Activated naive CD8-positive, alpha-beta T cell treated with anti-CD3 and anti-CD28 coated beads, Interleukin-2, amount 10 ng/mL, durations not matched to agents 7 days and 5 days (primary cell): Measurements from ENCODE around the gene KRTAP13-2. TPM values are rescaled to one million over a fixed set of nuclear protein-coding genes. Genes with fewer than 3 reads are reported as not detected.

Source experiments
- ATAC-seq: fragments of 150-1000 bp; cut with Tn5 transposase; one replicate; pipeline ENCODE4 v1.10.0; 2021; ENCODE audit warnings: low read depth, moderate library complexity
- POLR2A ChIA-PET: fragments of 350-600 bp; sonication (Branson Sonifier 250); formaldehyde crosslinking; loops from one replicate; lab custom pipeline; 2021; ENCODE audit warnings: antibody characterized with exemption; lab: Charles Lee
- DNase-seq: peaks from one replicate; pipeline ENCODE4 v3.0.0; 2021
- H3K27ac Mint-ChIP-seq: one replicate; pipeline ENCODE4 v1.8.0; 2022; ENCODE audit warnings: mild to moderate bottlenecking, mixed read lengths
- H3K27me3 Mint-ChIP-seq: one replicate; pipeline ENCODE4 v1.8.0; 2022; ENCODE audit warnings: mild to moderate bottlenecking, moderate library complexity, mixed read lengths
- H3K36me3 Mint-ChIP-seq: one replicate; pipeline ENCODE4 v1.8.0; 2021; ENCODE audit warnings: mild to moderate bottlenecking, mixed read lengths
- H3K4me1 Mint-ChIP-seq: one replicate; pipeline ENCODE4 v1.8.0; 2021; ENCODE audit warnings: mixed read lengths
- H3K4me3 Mint-ChIP-seq: one replicate; pipeline ENCODE4 v1.8.0; 2022; ENCODE audit warnings: mild to moderate bottlenecking, moderate library complexity, mixed read lengths
- H3K9me3 Mint-ChIP-seq: one replicate; pipeline ENCODE4 v1.8.0; 2021; ENCODE audit warnings: mixed read lengths
- total RNA-seq, 2 experiments: library from RNA; stranded (reverse); gene quantifications; one replicate each; pipeline ENCODE4 v1.2.3, GENCODE V29; 2021

Gene KRTAP13-2, protein sequence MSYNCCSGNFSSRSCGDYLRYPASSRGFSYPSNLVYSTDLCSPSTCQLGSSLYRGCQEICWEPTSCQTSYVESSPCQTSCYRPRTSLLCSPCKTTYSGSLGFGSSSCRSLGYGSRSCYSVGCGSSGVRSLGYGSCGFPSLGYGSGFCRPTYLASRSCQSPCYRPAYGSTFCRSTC
- total RNA-seq, result not detected

DNA sequence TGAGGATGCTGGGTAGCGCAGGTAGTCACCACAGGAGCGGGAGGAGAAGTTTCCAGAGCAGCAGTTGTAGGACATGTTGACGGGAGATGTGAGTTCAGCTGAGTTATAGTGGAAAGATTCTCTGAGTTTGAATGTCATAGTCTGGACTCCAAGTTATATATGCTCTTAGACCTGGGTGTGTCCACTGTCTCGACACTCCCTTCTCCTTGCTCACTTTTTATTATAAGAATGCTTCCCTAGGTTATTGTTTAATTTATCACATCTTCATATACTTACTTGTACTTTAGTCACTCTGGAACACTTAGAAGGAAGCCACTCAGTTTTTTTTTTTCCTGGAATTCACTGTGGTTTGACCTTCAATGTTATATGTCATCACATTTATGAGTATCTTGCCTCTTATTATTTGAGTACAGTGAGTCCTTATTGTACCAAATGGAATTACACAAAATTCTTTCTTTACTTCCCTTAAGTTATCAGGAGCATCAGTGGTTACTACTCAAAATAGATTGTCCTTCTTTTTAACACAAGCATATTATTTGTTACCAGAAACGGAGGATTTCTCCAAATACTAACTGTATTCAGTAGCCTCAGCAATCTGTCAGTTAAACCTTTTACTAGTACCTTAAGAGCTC, at the start of gene KRTAP13-2:
TSS of gene KRTAP13-2 (minus strand) at position 133 of the 632 bp plus-strand sequence. CDS start at position 75, 58 bp downstream.
- Mint-ChIP-seq H3K4me3 (no peak within 1 kb of the TSS), H3K4me1 (no peaks in the 10 kb centered on the region), H3K27me3 (peaks cover 2% of the 10 kb centered on the region), H3K36me3 (no peaks in the 10 kb centered on the region), H3K9me3 (peaks cover 1% of the 10 kb centered on the region), H3K27ac (no peak within 1 kb of the TSS)
- POLR2A ChIA-PET, result no interaction called here
- ATAC-seq (no peak), DNase-seq (no peak)

DNA sequence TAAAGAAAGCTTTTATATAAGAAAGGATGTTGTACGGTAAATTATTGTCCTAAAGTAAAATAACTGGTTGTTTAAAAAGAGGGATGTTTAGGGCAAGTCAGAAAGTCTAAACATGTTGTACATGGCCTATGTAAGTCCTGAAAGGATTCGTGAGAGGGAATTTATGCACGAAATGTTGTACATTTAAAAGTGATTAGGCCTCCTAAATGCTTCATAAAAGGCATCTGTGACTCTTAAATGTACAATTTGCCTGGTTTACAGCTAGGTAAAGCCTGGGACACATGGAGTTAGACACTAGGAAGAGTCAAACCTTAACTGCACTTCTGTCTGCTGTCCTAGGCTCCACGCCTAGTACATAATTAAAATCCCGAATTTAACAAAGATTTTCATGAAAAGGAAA, 43.9 kb upstream of the KRTAP13-2 start:
- H3K27ac Mint-ChIP-seq, result no peak overlapping the region
- peaks cover 4% of the 10 kb centered on the region for H3K9me3 Mint-ChIP-seq
- POLR2A ChIA-PET, result no interaction called here
- DNase-seq (no peak), ATAC-seq (no peak)
- H3K36me3 Mint-ChIP-seq, result no peaks in the 10 kb centered on the region
- no peak overlapping the region for H3K4me3 Mint-ChIP-seq
- no peaks in the 10 kb centered on the region for H3K27me3 Mint-ChIP-seq
- no peaks in the 10 kb centered on the region for H3K4me1 Mint-ChIP-seq

DNA sequence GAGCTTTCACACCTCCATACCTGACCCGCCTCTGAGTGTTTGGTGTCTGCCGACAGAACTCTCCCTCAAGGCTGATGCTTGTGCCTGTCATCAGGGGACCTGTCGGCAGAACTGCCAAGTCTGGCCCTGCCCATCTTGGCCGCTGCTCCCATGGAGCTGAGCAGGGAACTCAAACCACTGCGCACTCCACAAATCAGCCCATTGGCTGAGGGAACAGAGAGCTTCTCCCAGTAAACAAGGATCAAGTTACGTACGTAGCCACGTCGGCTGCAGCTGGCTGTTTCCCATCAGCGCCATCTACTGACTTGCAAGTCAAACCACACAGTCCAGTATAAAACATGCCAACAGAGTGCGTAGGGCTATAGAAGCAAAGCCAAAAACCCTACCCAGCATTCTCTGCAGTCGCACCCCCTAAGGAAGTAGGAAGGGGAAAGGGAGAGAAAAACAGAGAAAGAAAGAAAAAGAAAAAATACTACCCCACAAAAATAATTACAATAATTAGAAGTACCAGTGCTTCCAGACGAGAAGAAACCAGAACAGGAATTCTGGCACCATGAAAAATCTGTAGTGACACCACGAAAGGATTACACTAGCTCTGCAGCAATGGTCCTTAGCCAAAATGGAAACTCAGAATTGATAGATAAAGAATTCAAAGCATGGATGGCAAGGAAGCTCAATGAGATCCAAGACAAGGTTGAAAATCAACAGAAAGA, 36.9 kb upstream of the KRTAP13-2 start:
- ATAC-seq (no peak), DNase-seq (peak; percentile 29)
- Mint-ChIP-seq H3K27me3 (peaks cover 2% of the 10 kb centered on the region), H3K4me3 (peak overlapping the region; percentile 18), H3K9me3 (no peaks in the 10 kb centered on the region), H3K36me3 (no peaks in the 10 kb centered on the region), H3K27ac (no peak overlapping the region), H3K4me1 (no peaks in the 10 kb centered on the region)
- POLR2A ChIA-PET, result no interaction called here

DNA sequence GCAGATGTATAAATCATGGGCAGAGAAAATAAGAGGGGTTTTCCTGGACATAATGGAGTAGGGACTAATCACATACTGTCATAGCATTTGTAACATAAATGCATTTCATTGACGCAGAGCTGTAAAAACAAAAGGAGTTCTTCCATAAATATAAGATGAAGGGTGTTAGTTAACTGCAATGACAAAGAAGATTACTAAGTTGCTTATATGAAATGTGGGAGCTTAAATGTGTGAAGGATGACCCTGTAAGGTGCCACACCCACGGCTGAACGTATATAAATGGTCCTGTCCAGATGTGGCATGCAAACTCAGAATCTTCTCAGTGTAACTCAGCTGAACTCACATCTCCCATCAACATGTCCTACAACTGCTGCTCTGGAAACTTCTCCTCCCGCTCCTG, 23.7 kb upstream of the KRTAP13-2 start, which contains the start of gene KRTAP13-1:
TSS of gene KRTAP13-1 (plus strand) at position 301 of the 400 bp plus-strand sequence. CDS start at position 357, 56 bp downstream.
- no peak for ATAC-seq
- POLR2A ChIA-PET, result no interaction called here

DNA sequence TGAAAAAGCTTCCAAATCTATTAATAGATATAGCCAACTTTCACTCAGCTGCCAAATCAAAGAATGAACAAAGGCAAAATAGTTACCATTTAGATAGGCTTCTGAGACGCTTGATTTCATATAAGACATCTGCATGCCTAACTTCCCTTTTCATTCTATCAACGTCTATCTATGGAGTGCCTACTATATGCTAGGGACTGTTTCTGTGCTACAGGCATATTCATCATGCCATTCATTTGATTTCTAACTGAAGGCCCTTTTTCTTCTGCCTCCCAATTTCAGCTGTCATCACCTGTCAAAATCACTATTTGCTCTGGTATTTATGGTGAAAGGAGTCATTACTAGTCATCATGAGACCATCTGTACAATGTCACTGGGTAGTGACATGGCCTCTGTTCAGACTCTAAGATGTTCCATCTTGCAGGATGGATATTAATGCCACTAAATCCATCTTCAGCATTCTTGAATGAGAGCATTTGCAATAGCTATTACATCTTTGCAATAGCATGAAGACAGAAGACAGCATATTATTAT, 19.5 kb upstream of the KRTAP13-2 start:
- no peak for DNase-seq
- H3K4me1 Mint-ChIP-seq, result no peaks in the 10 kb centered on the region
- POLR2A ChIA-PET, result no interaction called here
- H3K27me3 Mint-ChIP-seq, result no peaks in the 10 kb centered on the region
- H3K4me3 Mint-ChIP-seq, result no peak overlapping the region
- H3K9me3 Mint-ChIP-seq, result peaks cover 6% of the 10 kb centered on the region
- ATAC-seq, result no peak
- H3K27ac Mint-ChIP-seq, result no peak overlapping the region
- H3K36me3 Mint-ChIP-seq, result no peaks in the 10 kb centered on the region

More for the DNA sequence above, 23.7 kb upstream of the KRTAP13-2 start, which contains the start of gene KRTAP13-1:
- H3K27ac Mint-ChIP-seq, result no peak within 1 kb of the TSS
- no peaks in the 10 kb centered on the region for H3K36me3 Mint-ChIP-seq
- H3K4me3 Mint-ChIP-seq, result no peak within 1 kb of the TSS
- DNase-seq, result no peak
- no peaks in the 10 kb centered on the region for H3K4me1 Mint-ChIP-seq
- peaks cover 1% of the 10 kb centered on the region for H3K9me3 Mint-ChIP-seq
- peaks cover 1% of the 10 kb centered on the region for H3K27me3 Mint-ChIP-seq

DNA sequence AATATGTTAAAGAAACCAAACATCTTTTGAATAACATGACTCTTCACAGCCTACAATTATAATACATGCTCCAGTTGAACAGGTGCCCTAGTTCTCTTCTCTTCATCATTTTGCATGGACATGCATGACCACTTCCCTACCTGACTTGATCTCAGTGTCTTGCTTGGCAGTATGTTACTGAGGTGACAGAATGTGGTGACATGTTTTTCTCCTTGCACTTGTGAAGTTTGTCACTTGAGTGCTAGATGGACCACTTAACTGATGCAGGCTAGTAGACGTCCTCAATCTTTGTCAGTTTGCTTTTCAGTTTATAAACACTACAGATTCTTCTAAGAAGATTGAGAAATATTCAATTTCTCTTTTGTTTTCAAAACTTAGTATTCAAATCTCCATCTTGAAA, 10.1 kb upstream of the KRTAP13-2 start:
- Mint-ChIP-seq H3K36me3 (no peaks in the 10 kb centered on the region), H3K9me3 (no peaks in the 10 kb centered on the region), H3K27me3 (peaks cover 3% of the 10 kb centered on the region), H3K4me1 (no peaks in the 10 kb centered on the region), H3K27ac (no peak overlapping the region), H3K4me3 (no peak overlapping the region)
- no peak for DNase-seq
- POLR2A ChIA-PET, result no interaction called here
- no peak for ATAC-seq

DNA sequence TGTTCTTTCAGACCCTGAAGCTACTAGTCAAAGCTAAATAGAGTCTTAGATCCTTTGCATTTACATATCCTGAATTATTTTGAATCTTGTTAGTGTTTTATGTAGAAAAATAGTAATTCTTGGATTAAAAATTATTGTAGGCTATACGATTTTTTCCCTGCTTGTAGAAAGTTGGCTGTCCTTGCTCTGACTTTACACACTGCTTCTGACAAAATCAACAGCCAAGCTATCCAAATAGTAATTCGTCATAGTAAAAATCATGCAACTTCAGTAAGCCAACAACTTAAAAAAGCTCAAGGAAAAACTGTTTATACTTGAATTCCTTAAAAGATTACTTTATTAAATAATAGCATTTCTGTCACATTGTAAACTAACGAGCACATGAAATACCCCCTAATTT, 16.2 kb downstream of the KRTAP13-2 start:
- Mint-ChIP-seq H3K4me1 (no peaks in the 10 kb centered on the region), H3K4me3 (no peak overlapping the region), H3K9me3 (no peaks in the 10 kb centered on the region), H3K36me3 (no peaks in the 10 kb centered on the region), H3K27me3 (no peaks in the 10 kb centered on the region), H3K27ac (no peak overlapping the region)
- POLR2A ChIA-PET, result no interaction called here
- no peak for ATAC-seq
- DNase-seq, result no peak

DNA sequence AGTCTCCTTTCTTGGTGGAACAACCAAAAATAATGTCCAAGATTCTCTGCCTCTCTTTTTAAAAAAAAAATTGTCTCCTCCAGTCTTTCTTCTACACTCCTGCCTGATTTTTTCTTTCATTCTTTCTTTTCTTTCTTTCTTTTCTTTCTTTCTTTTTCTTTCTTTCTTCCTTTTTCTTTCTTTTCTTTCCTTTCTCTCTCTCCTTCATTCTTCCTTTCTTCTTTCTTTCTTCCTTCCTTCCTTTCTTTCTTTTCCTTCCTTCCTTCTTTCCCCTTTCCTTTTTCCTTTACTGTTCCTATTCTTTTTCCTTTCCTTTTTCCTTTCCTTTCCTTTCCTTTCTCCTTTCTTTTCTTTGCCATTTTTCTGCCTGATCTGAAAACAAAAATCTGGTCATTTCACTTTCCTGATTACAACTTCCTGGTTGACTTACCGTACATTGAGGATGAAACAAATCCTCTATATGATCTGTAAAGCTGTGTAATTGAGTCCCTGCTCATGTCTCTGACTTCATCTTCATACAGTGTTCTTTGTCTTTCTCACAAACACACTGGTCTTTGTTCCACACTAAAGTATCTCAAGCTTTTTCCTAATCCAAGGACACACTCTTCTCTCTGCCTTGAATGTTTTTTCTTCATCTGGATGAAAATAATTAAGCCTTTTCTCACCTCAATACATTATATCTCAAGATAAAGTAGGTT, 17.6 kb downstream of the KRTAP13-2 start:
- H3K9me3 Mint-ChIP-seq, result no peaks in the 10 kb centered on the region
- H3K36me3 Mint-ChIP-seq, result no peaks in the 10 kb centered on the region
- H3K4me3 Mint-ChIP-seq, result no peak overlapping the region
- DNase-seq (no peak), ATAC-seq (no peak)
- POLR2A ChIA-PET, result no interaction called here
- H3K4me1 Mint-ChIP-seq, result no peaks in the 10 kb centered on the region
- H3K27me3 Mint-ChIP-seq, result no peaks in the 10 kb centered on the region
- no peak overlapping the region for H3K27ac Mint-ChIP-seq

DNA sequence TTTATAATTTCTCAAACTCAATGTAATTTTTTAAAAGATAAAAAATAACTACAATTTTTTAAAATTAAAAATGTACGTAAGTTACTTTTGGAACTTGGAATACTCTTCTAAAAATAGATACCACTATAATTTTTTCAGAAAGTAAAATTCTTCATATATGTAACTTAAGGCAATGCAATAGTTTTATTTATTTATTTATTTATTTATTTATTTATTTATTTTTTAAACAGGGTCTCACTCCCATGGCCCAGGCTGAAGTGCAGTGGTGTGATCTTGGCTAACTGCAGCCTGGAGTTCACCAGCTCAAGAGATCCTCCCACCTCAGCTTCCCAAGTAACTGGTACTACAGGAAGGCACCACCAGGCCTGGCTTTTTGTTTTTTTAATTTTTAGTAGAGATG, 20.5 kb downstream of the KRTAP13-2 start:
- POLR2A ChIA-PET, result no interaction called here
- no peaks in the 10 kb centered on the region for H3K36me3 Mint-ChIP-seq
- ATAC-seq (no peak), DNase-seq (no peak)
- no peaks in the 10 kb centered on the region for H3K9me3 Mint-ChIP-seq
- H3K4me3 Mint-ChIP-seq, result no peak overlapping the region
- H3K4me1 Mint-ChIP-seq, result no peaks in the 10 kb centered on the region
- no peak overlapping the region for H3K27ac Mint-ChIP-seq
- H3K27me3 Mint-ChIP-seq, result peaks cover 1% of the 10 kb centered on the region

DNA sequence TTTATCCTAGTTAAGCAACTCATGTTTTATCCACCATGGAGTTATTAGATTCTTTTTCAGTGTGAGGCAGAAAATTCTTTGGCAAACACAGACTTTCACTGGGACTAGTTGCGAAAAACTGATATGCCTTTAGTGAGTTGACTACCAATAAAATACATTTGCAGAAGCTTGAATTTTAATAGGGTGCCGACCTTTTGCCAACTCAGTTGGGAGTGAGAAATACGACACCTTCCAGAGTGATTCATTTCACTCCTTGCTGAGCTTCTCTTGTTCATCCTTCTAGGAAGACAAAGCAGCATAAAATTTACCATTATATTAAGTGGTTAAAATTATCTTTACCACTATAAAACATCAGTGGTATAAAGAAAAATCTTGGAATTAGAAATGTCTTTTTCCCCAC, 22.5 kb downstream of the KRTAP13-2 start:
- POLR2A ChIA-PET, result no interaction called here
- DNase-seq (no peak), ATAC-seq (no peak)
- no peak overlapping the region for H3K4me3 Mint-ChIP-seq
- no peaks in the 10 kb centered on the region for H3K36me3 Mint-ChIP-seq
- no peak overlapping the region for H3K27ac Mint-ChIP-seq
- H3K9me3 Mint-ChIP-seq, result no peaks in the 10 kb centered on the region
- no peaks in the 10 kb centered on the region for H3K4me1 Mint-ChIP-seq
- H3K27me3 Mint-ChIP-seq, result peaks cover 1% of the 10 kb centered on the region

DNA sequence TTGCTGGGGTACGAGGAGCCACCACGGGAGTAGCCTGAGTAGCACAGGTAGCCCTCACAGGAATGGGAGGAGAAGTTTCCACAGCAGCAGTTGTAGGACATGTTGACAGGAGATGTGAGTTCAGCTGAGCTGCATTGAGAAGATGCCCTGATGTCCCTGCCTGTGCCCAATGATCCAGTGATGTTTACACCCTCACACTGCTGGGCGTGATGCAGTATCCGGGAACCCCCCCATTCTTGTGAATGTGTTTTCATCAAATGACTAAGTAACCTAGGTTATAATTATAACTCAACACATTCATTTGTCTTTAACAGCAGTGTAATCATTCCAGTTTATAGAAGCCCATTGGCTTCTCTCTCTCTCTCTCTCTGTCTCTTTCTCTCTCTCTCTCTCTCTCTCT, 23.6 kb downstream of the KRTAP13-2 start, which contains the start of gene KRTAP23-1:
TSS of gene KRTAP23-1 (minus strand) at position 101 of the 400 bp plus-strand sequence. CDS start at position 101, 0 bp downstream.
- POLR2A ChIA-PET, result no interaction called here
- Mint-ChIP-seq H3K4me1 (no peaks in the 10 kb centered on the region), H3K27ac (no peak within 1 kb of the TSS), H3K9me3 (no peaks in the 10 kb centered on the region), H3K27me3 (peaks cover 1% of the 10 kb centered on the region), H3K36me3 (no peaks in the 10 kb centered on the region), H3K4me3 (no peak within 1 kb of the TSS)
- no peak for DNase-seq
- ATAC-seq, result no peak

DNA sequence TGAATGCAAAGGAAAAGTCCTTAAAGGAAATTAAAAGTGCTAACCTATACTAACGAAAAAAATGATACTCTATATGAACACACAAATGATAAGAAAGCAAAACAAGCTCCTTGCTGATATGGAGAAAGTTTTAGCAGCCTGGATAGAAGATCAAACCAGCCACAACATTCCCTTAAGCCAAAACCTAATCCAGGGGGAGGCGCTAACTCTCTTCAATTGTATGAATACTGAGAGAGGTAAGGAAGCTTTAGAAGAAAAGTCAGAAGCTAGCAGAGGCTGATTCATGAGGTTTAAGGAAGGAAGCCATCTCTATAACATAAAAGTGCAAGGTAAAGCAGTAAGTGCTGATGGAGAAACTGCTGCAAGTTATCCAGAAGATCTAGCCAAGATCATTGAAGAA, 27.1 kb downstream of the KRTAP13-2 start:
- H3K36me3 Mint-ChIP-seq, result no peaks in the 10 kb centered on the region
- H3K4me3 Mint-ChIP-seq, result no peak overlapping the region
- no peak overlapping the region for H3K27ac Mint-ChIP-seq
- DNase-seq, result no peak
- ATAC-seq, result no peak
- H3K27me3 Mint-ChIP-seq, result peaks cover 1% of the 10 kb centered on the region
- H3K4me1 Mint-ChIP-seq, result no peaks in the 10 kb centered on the region
- no peaks in the 10 kb centered on the region for H3K9me3 Mint-ChIP-seq
- POLR2A ChIA-PET, result no interaction called here
